ENCODE results near the gene ITPRID1. TPM values are rescaled to one million over a fixed set of nuclear protein-coding genes. Genes with fewer than 3 reads are reported as not detected.
"Not testable (repeated sequence)": the region's sequence is repeated elsewhere in the genome, so short reads cannot be mapped to it uniquely, and the experiment has no call there.

ITPRID1 gene
- total RNA-seq (not detected), polyA plus RNA-seq (not detected)
- long read RNA-seq, donor 1 = 0 reads
- long read RNA-seq, donor 2 = 0 reads

DNA sequence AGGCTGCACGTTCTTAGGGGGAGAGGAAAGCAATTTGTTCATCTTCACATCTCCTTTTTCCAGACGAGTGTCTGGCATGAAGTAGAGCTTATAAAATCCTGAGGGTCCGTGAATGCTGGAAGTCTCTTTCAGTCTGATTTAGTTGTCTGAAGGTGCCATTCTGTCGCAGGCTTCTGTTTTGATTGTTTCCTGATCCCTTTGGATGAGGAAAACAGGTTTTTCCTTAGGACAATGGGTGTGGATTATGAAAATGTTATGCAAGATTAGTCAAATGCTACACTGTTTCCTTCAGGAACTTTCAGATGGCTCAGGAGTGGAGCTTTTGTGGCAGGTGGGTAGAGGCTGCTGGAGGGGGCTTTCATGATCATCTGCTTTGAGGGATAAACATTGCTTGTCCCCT, at the start of gene ITPRID1:
TSS of gene ITPRID1 (plus strand) at position 301 of the 400 bp plus-strand sequence. CDS start 38,935 bp downstream, outside the sequence.
- H3K36me3 ChIP-seq (ENCODE audit: insufficient read depth in 1 of 2, low read depth in 1 of 2) = no peaks in the 10 kb centered on the region
- 44 to 47% (median 45%) methylated on average over 4 of the region's 4 CpGs for WGBS, 3 donors
- TF ChIP-seq CTCF (IDR thresholded peaks at IDR 0.05) = no peak
- no peak within 1 kb of the TSS for H3K27ac ChIP-seq
- no peak within 1 kb of the TSS for H3K4me3 ChIP-seq
- H3K4me1 ChIP-seq = no peaks in the 10 kb centered on the region
- ATAC-seq (no peak), DNase-seq (no peak)
- intact Hi-C loops (cut with DNase I) = no loop called here
- no peaks in the 10 kb centered on the region for H3K9me3 ChIP-seq
- no peaks in the 10 kb centered on the region for H3K27me3 ChIP-seq (ENCODE audit: insufficient read depth in 3 of 3, low read length in 2 of 3)

- 72 to 83% (median 74%) methylated on average over 1 of the region's 1 CpG for WGBS, 3 donors
- H3K27ac ChIP-seq = no peak overlapping the region
- H3K27me3 ChIP-seq (ENCODE audit: insufficient read depth in 3 of 3, low read length in 2 of 3) = no peaks in the 10 kb centered on the region
- no peak for ATAC-seq
- intact Hi-C loops (cut with DNase I) = no loop called here
- H3K4me3 ChIP-seq = no peak overlapping the region
- DNase-seq = no peak
- no peaks in the 10 kb centered on the region for H3K9me3 ChIP-seq
- no peaks in the 10 kb centered on the region for H3K36me3 ChIP-seq (ENCODE audit: insufficient read depth in 1 of 2, low read depth in 1 of 2)
- H3K4me1 ChIP-seq = no peaks in the 10 kb centered on the region
- TF ChIP-seq CTCF (IDR thresholded peaks at IDR 0.05) = no peak
These were observed 49.3 kb upstream of the ITPRID1 start for GRCh38 chr7:31464601-31465000.

DNA sequence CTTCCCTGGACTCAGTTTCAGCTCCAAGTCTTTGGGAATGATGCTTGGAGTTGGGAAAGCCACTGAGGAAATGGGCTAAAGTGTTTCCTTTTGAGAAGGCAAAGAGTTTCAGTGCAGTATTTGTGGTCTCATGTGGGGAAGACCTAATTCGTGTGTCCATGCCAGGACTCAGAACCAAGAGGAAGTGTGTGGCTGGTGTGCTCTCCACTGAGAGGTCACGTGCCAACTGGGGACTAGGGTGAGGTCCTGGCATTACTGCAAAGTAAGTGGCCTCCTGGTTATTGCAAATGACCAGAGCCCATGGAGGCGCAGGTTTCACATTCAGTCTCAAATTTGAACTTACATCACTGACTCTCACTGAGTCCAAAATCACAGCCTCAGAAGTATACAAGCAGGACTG, 48.6 kb upstream of the ITPRID1 start:
- Histone ChIP-seq H3K4me3 (no peak overlapping the region), H3K4me1 (no peaks in the 10 kb centered on the region), H3K36me3 (ENCODE audit: insufficient read depth in 1 of 2, low read depth in 1 of 2) (no peaks in the 10 kb centered on the region), H3K27me3 (ENCODE audit: insufficient read depth in 3 of 3, low read length in 2 of 3) (no peaks in the 10 kb centered on the region), H3K27ac (no peak overlapping the region), H3K9me3 (no peaks in the 10 kb centered on the region)
- DNase-seq = no peak
- 44 to 52% (median 48%) methylated on average over 3 of the region's 3 CpGs for WGBS, 3 donors
- intact Hi-C loops (cut with DNase I) = no loop called here
- no peak for ATAC-seq
- no peak for TF ChIP-seq CTCF (IDR thresholded peaks at IDR 0.05)

GRCh38 chr7:31466036-31466435, 47.9 kb upstream of the ITPRID1 start:
- WGBS, 3 donors = 17 to 61% (median 42%) methylated on average over 1 of the region's 1 CpG
- TF ChIP-seq CTCF (IDR thresholded peaks at IDR 0.05) = no peak

DNA sequence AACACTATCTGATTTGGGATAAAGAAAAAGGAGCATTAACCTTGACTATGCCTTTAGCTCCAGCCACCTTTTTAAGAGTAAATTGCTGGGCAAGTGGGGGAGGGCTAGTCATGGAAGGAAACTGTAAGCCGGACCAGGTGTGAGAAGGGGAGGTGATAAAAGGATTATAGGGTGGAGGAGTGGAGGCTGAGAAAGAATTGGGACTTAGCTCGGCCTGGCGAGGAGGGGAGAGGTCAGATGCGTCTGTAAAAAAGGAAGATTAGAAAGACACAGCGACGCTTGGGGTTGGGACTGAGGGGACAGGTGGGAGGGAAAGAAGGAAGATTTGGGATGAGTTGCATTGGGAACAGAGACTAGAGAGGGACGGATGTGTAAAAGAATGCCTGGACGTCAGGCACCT, 43.0 kb upstream of the ITPRID1 start:
- 59 to 71% (median 62%) methylated on average over 8 of the region's 8 CpGs for WGBS, 3 donors
- H3K36me3 ChIP-seq (ENCODE audit: insufficient read depth in 1 of 2, low read depth in 1 of 2); H3K27ac ChIP-seq; intact Hi-C loops (cut with DNase I); H3K9me3 ChIP-seq; H3K4me3 ChIP-seq; H3K27me3 ChIP-seq (ENCODE audit: insufficient read depth in 3 of 3, low read length in 2 of 3); ATAC-seq; H3K4me1 ChIP-seq; DNase-seq: not testable (repeated sequence)

More at GRCh38 chr7:31466036-31466435, 47.9 kb upstream of the ITPRID1 start:
- DNase-seq = no peak
- Histone ChIP-seq H3K27ac (no peak overlapping the region), H3K4me1 (no peaks in the 10 kb centered on the region), H3K27me3 (ENCODE audit: insufficient read depth in 3 of 3, low read length in 2 of 3) (no peaks in the 10 kb centered on the region), H3K9me3 (no peaks in the 10 kb centered on the region), H3K4me3 (no peak overlapping the region), H3K36me3 (ENCODE audit: insufficient read depth in 1 of 2, low read depth in 1 of 2) (no peaks in the 10 kb centered on the region)
- intact Hi-C loops (cut with DNase I) = no loop called here
- ATAC-seq = no peak
